ENCODE data around the gene NTF4. TPM values are rescaled to one million over a fixed set of nuclear protein-coding genes. Genes with fewer than 3 reads are reported as not detected.
"Not testable (repeated sequence)": the region's sequence is repeated elsewhere in the genome, so short reads cannot be mapped to it uniquely, and the experiment has no call there.

NTF4 gene
- total and polyA plus RNA-seq, 2 of the 4 experiments (the other 2 are of a cell fraction) = 0.09 to 0.18 TPM

GRCh38 chr19:49031642-49032301 is 32.8 kb downstream of the NTF4 start, which contains the start of gene CGB2:
TSS of gene CGB2 (plus strand) at chr19:49031890. CDS start at chr19:49032096, 206 bp downstream.
- H3K4ac ChIP-seq (ENCODE audit: low read depth, low read length); POLR2A ChIA-PET (ENCODE audit: unreplicated experiment); DNase-seq; dilution Hi-C loops (cut with HindIII; ENCODE audit: low sequenced_read_pairs, unreplicated experiment); H3K56ac ChIP-seq (ENCODE audit: extremely low read depth, insufficient read depth, low read length); H3K18ac ChIP-seq (ENCODE audit: low read depth, low read length); H4K20me1 ChIP-seq (ENCODE audit: insufficient read depth, low read length); H3K27me3 ChIP-seq (ENCODE audit: control insufficient read depth, insufficient read depth, low read length); H3K4me2 ChIP-seq (ENCODE audit: low read depth, low read length); CTCF ChIA-PET; H4K5ac ChIP-seq (ENCODE audit: low read depth, low read length); H4K8ac ChIP-seq (ENCODE audit: low read depth in 2 of 2, low read length in 2 of 2); H2BK20ac ChIP-seq (ENCODE audit: low read depth, low read length); H2AK5ac ChIP-seq (ENCODE audit: low read depth, low read length); H3K36me3 ChIP-seq (ENCODE audit: control insufficient read depth, insufficient read depth, low read length); ATAC-seq (ENCODE audit: low read depth); H3K27ac ChIP-seq (ENCODE audit: insufficient read depth, low read length); H3K23ac ChIP-seq (ENCODE audit: low read depth, low read length); H2BK120ac ChIP-seq (ENCODE audit: low read depth, low read length); H3K9me3 ChIP-seq (ENCODE audit: control insufficient read depth, insufficient read depth, low read length); H4K91ac ChIP-seq (ENCODE audit: insufficient read depth, low read depth, low read length); H3K9me1 ChIP-seq (ENCODE audit: insufficient read depth, low read length); in situ Hi-C loops (cut with MboI; ENCODE audit: low sequenced_read_pairs); H2BK15ac ChIP-seq (ENCODE audit: low read depth, low read length); H3K9ac ChIP-seq (ENCODE audit: low read depth, low read length); BruUV-seq (replicated peaks); H2AK9ac ChIP-seq (replicated peaks; ENCODE audit: low read depth, low read length, poor library complexity); intact Hi-C loops (cut with micrococcal nuclease); H3K14ac ChIP-seq (replicated peaks; ENCODE audit: low read depth, low read length); H2AFZ ChIP-seq (replicated peaks; ENCODE audit: low read length, poor library complexity); H3K79me1 ChIP-seq (ENCODE audit: low read depth in 1 of 2, low read length in 2 of 2); H3K4me1 ChIP-seq (ENCODE audit: control insufficient read depth, insufficient read depth, low read length); H2BK5ac ChIP-seq (ENCODE audit: low read depth, low read length, poor library complexity, severe bottlenecking); H3K4me3 ChIP-seq (ENCODE audit: insufficient read depth, low read depth, low read length): not testable (repeated sequence)
- peak; percentile 15; the same call in 1 of the 2 replicates for TF ChIP-seq CTCF (conservative IDR thresholded peaks at IDR 0.05; ENCODE audit: low read depth, low read length)
- no CpG with 5 or more reads among the region's 28 CpGs for WGBS, 2 experiments (ENCODE audit: extremely low coverage in 2 of 2, insufficient read length in 1 of 2)

- H4K5ac ChIP-seq (ENCODE audit: low read depth, low read length); H3K4me1 ChIP-seq (ENCODE audit: control insufficient read depth, insufficient read depth, low read length); H3K9me3 ChIP-seq (ENCODE audit: control insufficient read depth, insufficient read depth, low read length); BruUV-seq (replicated peaks); DNase-seq; H3K9ac ChIP-seq (ENCODE audit: low read depth, low read length); H2BK20ac ChIP-seq (ENCODE audit: low read depth, low read length); H3K27ac ChIP-seq (ENCODE audit: insufficient read depth, low read length); ATAC-seq (ENCODE audit: low read depth); H2BK15ac ChIP-seq (ENCODE audit: low read depth, low read length); dilution Hi-C loops (cut with HindIII; ENCODE audit: low sequenced_read_pairs, unreplicated experiment); CTCF ChIA-PET; H4K8ac ChIP-seq (ENCODE audit: low read depth in 2 of 2, low read length in 2 of 2); H3K27me3 ChIP-seq (ENCODE audit: control insufficient read depth, insufficient read depth, low read length); H3K4me3 ChIP-seq (ENCODE audit: insufficient read depth, low read depth, low read length); H3K36me3 ChIP-seq (ENCODE audit: control insufficient read depth, insufficient read depth, low read length); H3K4ac ChIP-seq (ENCODE audit: low read depth, low read length); H2AFZ ChIP-seq (replicated peaks; ENCODE audit: low read length, poor library complexity); H3K79me1 ChIP-seq (ENCODE audit: low read depth in 1 of 2, low read length in 2 of 2); H3K23ac ChIP-seq (ENCODE audit: low read depth, low read length); H2AK5ac ChIP-seq (ENCODE audit: low read depth, low read length); H4K20me1 ChIP-seq (ENCODE audit: insufficient read depth, low read length); H3K4me2 ChIP-seq (ENCODE audit: low read depth, low read length); H3K9me1 ChIP-seq (ENCODE audit: insufficient read depth, low read length); intact Hi-C loops (cut with micrococcal nuclease); H2BK120ac ChIP-seq (ENCODE audit: low read depth, low read length); in situ Hi-C loops (cut with MboI; ENCODE audit: low sequenced_read_pairs); H3K14ac ChIP-seq (replicated peaks; ENCODE audit: low read depth, low read length); POLR2A ChIA-PET (ENCODE audit: unreplicated experiment); H3K18ac ChIP-seq (ENCODE audit: low read depth, low read length); H3K56ac ChIP-seq (ENCODE audit: extremely low read depth, insufficient read depth, low read length); H2BK5ac ChIP-seq (ENCODE audit: low read depth, low read length, poor library complexity, severe bottlenecking); H2AK9ac ChIP-seq (replicated peaks; ENCODE audit: low read depth, low read length, poor library complexity); H4K91ac ChIP-seq (ENCODE audit: insufficient read depth, low read depth, low read length): not testable (repeated sequence)
- WGBS, 2 experiments (ENCODE audit: extremely low coverage in 2 of 2, insufficient read length in 1 of 2) = no CpG with 5 or more reads among the region's 8 CpGs
Observed at GRCh38 chr19:49030323-49030722, 34.3 kb downstream of the NTF4 start.
